T-cell (primary cell): ENCODE results near the gene TUBA4A. TPM values are rescaled to one million over a fixed set of nuclear protein-coding genes. Genes with fewer than 3 reads are reported as not detected.

Experiments
- ATAC-seq, 4 experiments: fragments of 200-7000 bp in 3 of 4; fragments of 150-1000 bp in 1 of 4; cut with Tn5 transposase; replicated peaks in 1 of 4; 1 replicate in 3 of 4; 2 replicates in 1 of 4; pipeline ENCODE4 v1.10.0; 2021; ENCODE audit warnings: moderate library complexity in 3 of 4, mild to moderate bottlenecking in 2 of 4, moderate number of reproducible peaks in 1 of 4
- CTCF ChIA-PET, 2 donors: fragments of 300-600 bp; sonication (Branson Sonifier 250); formaldehyde crosslinking; loops; one replicate each; lab custom pipeline; 2022; ENCODE audit warnings: antibody characterized with exemption in 2 of 2; lab: Charles Lee
- POLR2A ChIA-PET, 2 donors: fragments of 300-600 bp; sonication (Branson Sonifier 250); formaldehyde crosslinking; loops; one replicate each; lab custom pipeline; 2022; ENCODE audit warnings: antibody characterized with exemption in 2 of 2; lab: Charles Lee
- DNase-seq, 35 experiments: peaks; one replicate each; pipeline versions ENCODE4 v3.0.0 to v3.0.0-alpha.2; 2013 to 2023
- H3K27ac ChIP-seq: one replicate; pipeline ENCODE4 v1.5.1; 2013; ENCODE audit warnings: low read length
- H3K27me3 ChIP-seq, 2 experiments: replicated peaks in 1 of 2; 1 replicate in 1 of 2; 2 replicates in 1 of 2; pipeline versions ENCODE4 v1.6.1 to v1.7.0; 2013; ENCODE audit warnings: low read length in 1 of 2, mixed read lengths in 1 of 2; ENCODE audit not compliant: control insufficient read depth in 2 of 2, insufficient read depth in 2 of 2; ENCODE audit errors: extremely low read depth in 1 of 2
- H3K36me3 ChIP-seq, 2 donors: 1 replicate in 1 of 2; 2 replicates in 1 of 2; pipeline versions ENCODE4 v1.6.1 to v1.7.0; 2013; ENCODE audit warnings: low read length in 1 of 2; ENCODE audit not compliant: control insufficient read depth in 2 of 2, insufficient read depth in 1 of 2; ENCODE audit errors: extremely low read depth in 1 of 2
- H3K4me1 ChIP-seq, 2 experiments: 1 replicate in 1 of 2; 2 replicates in 1 of 2; pipeline versions ENCODE4 v1.6.1 to v1.7.0; 2013; ENCODE audit warnings: low read length in 2 of 2, mixed read lengths in 1 of 2; ENCODE audit not compliant: insufficient read depth in 2 of 2, control insufficient read depth in 1 of 2; ENCODE audit errors: extremely low read depth in 1 of 2
- H3K4me3 ChIP-seq, 2 donors: 1 replicate in 1 of 2; 2 replicates in 1 of 2; pipeline versions ENCODE4 v1.5.1 to v1.7.0; 2013; ENCODE audit warnings: mild to moderate bottlenecking in 2 of 2, low read length in 1 of 2, moderate library complexity in 1 of 2; ENCODE audit not compliant: control insufficient read depth in 1 of 2; ENCODE audit errors: extremely low read depth in 1 of 2
- H3K9me3 ChIP-seq: 2 replicates; pipeline ENCODE4 v1.7.0; 2013
- H3K27ac Mint-ChIP-seq, 2 donors: one replicate each; pipeline ENCODE4 v1.8.0; 2020 to 2021; ENCODE audit warnings: mild to moderate bottlenecking in 2 of 2, mixed read lengths in 2 of 2
- H3K27me3 Mint-ChIP-seq, 2 donors: one replicate each; pipeline ENCODE4 v1.8.0; 2021 to 2022; ENCODE audit warnings: mixed read lengths in 2 of 2
- H3K36me3 Mint-ChIP-seq: one replicate; pipeline ENCODE4 v1.8.0; 2021; ENCODE audit warnings: mixed read lengths
- H3K4me1 Mint-ChIP-seq, 3 donors: one replicate each; pipeline ENCODE4 v1.8.0; 2020 to 2022; ENCODE audit warnings: mixed read lengths in 3 of 3, mild to moderate bottlenecking in 1 of 3
- H3K4me3 Mint-ChIP-seq, 3 donors: one replicate each; pipeline ENCODE4 v1.8.0; 2020 to 2022; ENCODE audit warnings: mild to moderate bottlenecking in 3 of 3, mixed read lengths in 3 of 3, moderate library complexity in 3 of 3
- H3K9me3 Mint-ChIP-seq, 3 donors: one replicate each; pipeline ENCODE4 v1.8.0; 2020 to 2022; ENCODE audit warnings: mixed read lengths in 3 of 3
- WGBS: methylation state at CpG from one replicate; pipeline ENCODE4 v1.1.5; 2013; ENCODE audit warnings: missing lambda C conversion rate; ENCODE audit not compliant: insufficient coverage; 5-methylcytosine and 5-hydroxymethylcytosine counted together
- total RNA-seq, 35 experiments: library from RNA in 6 of 35; stranded (reverse) in 6 of 35; fragments of 120-200 nt in 1 of 35; gene quantifications; one replicate each; pipeline versions ENCODE4 v1.2.1 to v1.2.4 and lab custom pipeline; 2013 to 2026

TUBA4A gene
- total RNA-seq, 5 donors from 2014 or later (not counting 1 experiment from before 2014, with no cell fraction given), result 108 to 196 (median 121) TPM

- no peaks in the 10 kb centered on the region for H3K27me3 ChIP-seq
- peak overlapping the region in 1 of 2 donors; percentile 2 for H3K4me3 ChIP-seq
- H3K27ac ChIP-seq, result peak overlapping the region; percentile 61
- ChIA-PET CTCF (interaction anchor here (0.6 to 2.2 kb wide), 21 partner anchors 17 to 111 kb away, joined by 3 to 39 read pairs (median 5); partner anchors contain the start of genes SLC23A3 (in 2 of the 2), ANKZF1 (in 1 of the 2), CNPPD1 (in 1 of the 2) and DNAJB2 (in 1 of the 2)), POLR2A (interaction anchor here (0.6 to 1.2 kb wide), 3 partner anchors 23 to 51 kb away, joined by 3 to 12 read pairs (median 3); no protein-coding TSS in a partner anchor)
- peaks cover 44 to 49% (median 47%) of the 10 kb centered on the region in 3 donors for H3K4me1 Mint-ChIP-seq
- no peak for ATAC-seq
- no peaks in the 10 kb centered on the region for H3K9me3 Mint-ChIP-seq
- H3K36me3 Mint-ChIP-seq, result peaks cover 7% of the 10 kb centered on the region
- no peaks in the 10 kb centered on the region for H3K9me3 ChIP-seq
- peaks cover 0 to 29% of the 10 kb centered on the region in 2 donors for H3K36me3 ChIP-seq
- peak overlapping the region; percentile 96 to 98 for H3K27ac Mint-ChIP-seq
- H3K4me3 Mint-ChIP-seq, result peak overlapping the region; percentile 8 to 66 (median 61)
- DNase-seq, result no peak
- H3K4me1 ChIP-seq, result peaks cover 14 to 51% of the 10 kb centered on the region in 2 experiments
- no peaks in the 10 kb centered on the region for H3K27me3 Mint-ChIP-seq
- 100% methylated on average over 2 of the region's 9 CpGs for WGBS
Observed at GRCh38 chr2:219210886-219211362, 42.8 kb downstream of the TUBA4A start.

DNA sequence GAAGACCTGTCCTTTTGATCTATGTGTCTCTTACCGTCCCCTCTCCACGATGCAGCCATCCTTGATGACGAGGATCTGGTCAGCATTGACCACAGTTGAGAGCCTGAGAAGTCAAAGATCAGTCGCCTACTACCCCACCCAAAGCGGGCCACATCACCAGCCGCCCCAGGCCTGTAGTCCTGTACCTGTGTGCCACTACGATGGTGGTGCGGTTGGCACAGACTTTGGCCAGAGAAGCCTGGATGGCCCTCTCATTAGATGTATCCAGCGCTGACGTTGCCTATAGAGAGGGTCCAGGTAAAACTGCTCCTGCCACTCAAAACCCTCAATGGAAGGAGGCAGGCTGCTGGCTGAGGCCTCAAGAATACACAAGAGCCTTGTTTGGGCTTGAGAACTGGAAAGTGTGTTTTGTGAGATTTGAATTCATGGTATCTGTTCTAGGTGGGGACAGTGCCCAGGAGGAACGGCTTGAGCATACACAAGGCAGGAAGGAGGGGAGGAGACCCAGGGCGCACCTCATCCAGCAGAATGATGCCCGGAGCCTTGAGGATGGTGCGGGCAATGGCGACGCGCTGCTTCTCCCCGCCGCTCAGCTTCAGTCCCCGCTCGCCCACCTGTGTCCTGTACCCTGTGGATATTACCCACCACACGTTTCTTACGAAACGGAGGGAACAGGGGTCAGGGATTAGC, 43.4 kb downstream of the TUBA4A start:
- 93% methylated on average over 18 of the region's 24 CpGs for WGBS
- Histone ChIP-seq H3K4me3 (no peak overlapping the region), H3K4me1 (peaks cover 14 to 54% of the 10 kb centered on the region in 2 experiments), H3K9me3 (no peaks in the 10 kb centered on the region), H3K27ac (peak overlapping the region; percentile 61), H3K36me3 (peaks cover 0 to 29% of the 10 kb centered on the region in 2 donors), H3K27me3 (no peaks in the 10 kb centered on the region)
- Mint-ChIP-seq H3K4me1 (peaks cover 45 to 50% (median 47%) of the 10 kb centered on the region in 3 donors), H3K27ac (peak overlapping the region; percentile 85 to 99), H3K27me3 (no peaks in the 10 kb centered on the region), H3K36me3 (peaks cover 7% of the 10 kb centered on the region), H3K9me3 (no peaks in the 10 kb centered on the region), H3K4me3 (no peak overlapping the region)
- ChIA-PET CTCF (interaction anchor here in 1 of 2 donors (1.5 to 2.2 kb wide), 2 partner anchors 34 to 51 kb away, joined by 26 to 39 read pairs; partner anchors contain the start of genes CNPPD1 and NHEJ1), POLR2A (interaction anchor here in 1 of 2 donors (0.8 kb wide), 1 partner anchor 51 kb away, joined by 3 read pairs; no protein-coding TSS in a partner anchor)
- DNase-seq (no peak), ATAC-seq (no peak)

GRCh38 chr2:219209236-219210195, 44.2 kb downstream of the TUBA4A start:
- POLR2A ChIA-PET, result interaction anchor here in 1 of 2 donors (1.1 kb wide), 1 partner anchor 28 kb away, joined by 3 read pairs; no protein-coding TSS in a partner anchor
- CTCF ChIA-PET, result interaction anchor here in 1 of 2 donors (1.0 kb wide), 1 partner anchor 50 kb away, joined by 4 read pairs; no protein-coding TSS in a partner anchor
- peak overlapping the region; percentile 72 to 99 for H3K27ac Mint-ChIP-seq
- Histone ChIP-seq H3K4me3 (no peak overlapping the region), H3K9me3 (no peaks in the 10 kb centered on the region), H3K36me3 (peaks cover 0 to 29% of the 10 kb centered on the region in 2 donors), H3K27me3 (no peaks in the 10 kb centered on the region), H3K4me1 (peaks cover 14 to 54% of the 10 kb centered on the region in 2 experiments), H3K27ac (peak overlapping the region; percentile 49)
- DNase-seq, result no peak
- H3K27me3 Mint-ChIP-seq, result no peaks in the 10 kb centered on the region
- peak overlapping the region in 2 of 3 donors; percentile 9 to 39 for H3K4me3 Mint-ChIP-seq
- H3K4me1 Mint-ChIP-seq, result peaks cover 45 to 50% (median 47%) of the 10 kb centered on the region in 3 donors
- no peak for ATAC-seq
- H3K9me3 Mint-ChIP-seq, result no peaks in the 10 kb centered on the region
- 72% methylated on average over 8 of the region's 18 CpGs for WGBS
- peaks cover 7% of the 10 kb centered on the region for H3K36me3 Mint-ChIP-seq

DNA sequence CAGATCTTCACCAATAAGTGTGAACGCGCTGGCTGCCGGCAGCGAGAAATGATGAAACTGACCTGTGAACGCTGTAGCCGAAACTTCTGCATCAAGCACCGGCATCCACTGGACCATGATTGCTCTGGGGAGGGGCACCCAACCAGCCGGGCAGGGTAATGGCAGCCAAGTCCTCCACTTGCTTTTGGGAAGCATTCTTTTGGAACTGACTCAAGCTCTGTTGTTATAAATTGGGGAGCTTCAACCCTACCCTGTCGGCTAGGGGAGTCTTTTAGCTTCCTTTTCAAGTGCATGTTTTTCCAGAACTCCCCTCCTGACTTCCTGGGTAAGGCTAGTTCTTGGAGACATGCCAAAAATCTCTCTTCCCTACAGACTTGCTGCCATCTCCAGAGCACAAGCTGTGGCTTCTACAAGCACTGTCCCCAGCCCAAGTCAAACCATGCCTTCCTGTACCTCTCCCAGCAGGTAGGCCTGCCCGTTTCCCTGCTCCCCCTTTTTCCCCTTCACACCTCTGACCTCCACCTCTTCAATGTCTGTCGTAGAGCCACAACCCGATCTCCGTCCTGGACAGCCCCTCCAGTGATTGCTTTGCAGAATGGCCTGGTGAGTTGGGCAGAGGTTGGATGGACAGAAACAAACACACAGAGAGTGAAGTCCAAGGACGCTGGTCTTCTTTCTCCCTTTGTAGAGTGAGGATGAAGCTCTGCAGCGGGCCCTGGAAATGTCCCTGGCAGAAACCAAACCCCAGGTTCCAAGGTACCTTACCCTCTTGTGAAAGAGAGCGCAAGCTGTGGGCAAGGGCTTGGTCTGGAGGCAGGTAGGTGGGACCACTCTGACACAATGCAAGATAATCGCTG, 45.6 kb downstream of the TUBA4A start:
- Histone ChIP-seq H3K27ac (peak overlapping the region; percentile 15), H3K27me3 (no peaks in the 10 kb centered on the region), H3K36me3 (peaks cover 0 to 27% of the 10 kb centered on the region in 2 donors), H3K4me1 (peaks cover 14 to 54% of the 10 kb centered on the region in 2 experiments), H3K4me3 (no peak overlapping the region), H3K9me3 (no peaks in the 10 kb centered on the region)
- ATAC-seq (no peak), DNase-seq (no peak)
- ChIA-PET POLR2A (interaction anchor here in 1 of 2 donors (0.5 to 0.6 kb wide), 2 partner anchors 49 to 312 kb away, joined by 3 read pairs; no protein-coding TSS in a partner anchor), CTCF (interaction anchor here (0.5 to 1.1 kb wide), 4 partner anchors 32 to 89 kb away, joined by 3 to 4 read pairs (median 3); partner anchors contain the start of gene CNPPD1 (in 1 of the 2))
- peak overlapping the region; percentile 72 to 99 for H3K27ac Mint-ChIP-seq
- peaks cover 4% of the 10 kb centered on the region for H3K36me3 Mint-ChIP-seq
- peak overlapping the region; percentile 84 to 90 (median 86) for H3K4me3 Mint-ChIP-seq
- H3K9me3 Mint-ChIP-seq, result no peaks in the 10 kb centered on the region
- WGBS, result 92% methylated on average over 5 of the region's 17 CpGs
- peaks cover 45 to 50% (median 47%) of the 10 kb centered on the region in 3 donors for H3K4me1 Mint-ChIP-seq
- no peaks in the 10 kb centered on the region for H3K27me3 Mint-ChIP-seq

DNA sequence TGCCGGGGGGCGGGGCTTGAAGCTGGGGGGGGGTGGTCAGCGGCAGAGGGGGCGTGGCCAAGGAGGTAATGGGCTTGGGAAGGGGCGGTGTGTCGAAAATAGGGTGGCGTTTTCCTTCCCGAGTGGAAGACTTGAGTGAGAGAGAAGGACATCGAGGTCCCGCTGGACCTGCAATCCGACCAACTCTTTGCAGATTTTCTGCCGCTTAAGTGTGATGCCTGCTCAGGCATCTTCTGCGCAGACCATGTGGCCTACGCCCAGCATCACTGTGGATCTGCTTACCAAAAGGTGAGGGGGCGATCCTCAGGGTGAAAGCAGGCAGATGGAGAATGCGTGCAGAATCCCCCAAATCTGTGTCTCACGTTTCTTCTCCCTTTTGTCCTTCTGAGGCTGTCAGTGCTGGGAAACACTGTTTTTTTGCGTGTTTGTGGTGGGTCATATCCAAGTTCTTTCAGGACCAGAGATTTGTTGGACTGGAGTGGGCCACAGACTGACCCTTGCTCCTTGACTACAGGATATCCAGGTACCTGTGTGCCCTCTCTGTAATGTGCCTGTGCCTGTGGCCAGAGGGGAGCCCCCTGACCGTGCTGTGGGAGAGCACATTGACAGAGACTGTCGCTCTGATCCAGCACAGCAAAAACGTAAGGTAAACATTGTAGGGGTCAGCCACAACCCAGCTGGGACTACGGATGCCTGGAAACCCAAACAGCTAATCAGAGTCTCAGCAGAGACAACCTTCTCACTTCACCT, 46.4 kb downstream of the TUBA4A start:
- ChIA-PET CTCF (interaction anchor here in 1 of 2 donors (0.6 to 1.9 kb wide), 7 partner anchors 31 to 980 kb away, joined by 3 to 11 read pairs (median 6); partner anchors contain the start of gene CNPPD1), POLR2A (interaction anchor here (0.6 to 1.1 kb wide), 4 partner anchors 31 to 48 kb away, joined by 3 to 9 read pairs (median 3); partner anchors contain the start of genes CNPPD1 (in 1 of the 2) and GLB1L (in 1 of the 2))
- Histone ChIP-seq H3K9me3 (no peaks in the 10 kb centered on the region), H3K4me1 (peaks cover 14 to 54% of the 10 kb centered on the region in 2 experiments), H3K27me3 (no peaks in the 10 kb centered on the region), H3K4me3 (peak overlapping the region; percentile 60 to 80), H3K36me3 (peaks cover 0 to 27% of the 10 kb centered on the region in 2 donors), H3K27ac (peak overlapping the region; percentile 82)
- 35% methylated on average over 17 of the region's 22 CpGs for WGBS
- peak overlapping the region; percentile 72 to 99 for H3K27ac Mint-ChIP-seq
- H3K9me3 Mint-ChIP-seq, result no peaks in the 10 kb centered on the region
- no peak for ATAC-seq
- H3K36me3 Mint-ChIP-seq, result peaks cover 4% of the 10 kb centered on the region
- peak in 1 of 35 experiments; percentile 11 for DNase-seq
- H3K27me3 Mint-ChIP-seq, result no peaks in the 10 kb centered on the region
- peak overlapping the region; percentile 84 to 90 (median 86) for H3K4me3 Mint-ChIP-seq
- peaks cover 45 to 50% (median 47%) of the 10 kb centered on the region in 3 donors for H3K4me1 Mint-ChIP-seq
